Germinal center (tissue), 1 donor: ENCODE data around the gene SELENOH.

Source experiments
- DNase-seq: peaks from one replicate; pipeline ENCODE4 v3.0.0; 2012; ENCODE audit warnings: mixed read lengths, low spot score

SELENOH gene

GRCh38 chr11:57746920-57747319 is 5.6 kb downstream of the SELENOH start:
- DNase-seq = no peak

GRCh38 chr11:57751176-57751575 is 9.9 kb downstream of the SELENOH start:
- no peak for DNase-seq

- peak; percentile 16 for DNase-seq
Measured at GRCh38 chr11:57751676-57752253, 10.5 kb downstream of the SELENOH start, which contains the start of gene BTBD18. Gene BTBD18 (minus strand): TSS chr11:57751819. CDS start chr11:57751188, 631 bp downstream.

- DNase-seq = no peak
Measured at GRCh38 chr11:57752954-57753353, 11.7 kb downstream of the SELENOH start.

GRCh38 chr11:57758174-57758573 is 16.9 kb downstream of the SELENOH start:
- DNase-seq = no peak

GRCh38 chr11:57761301-57762234 is 20.3 kb downstream of the SELENOH start, which contains the start of gene CTNND1:
Gene CTNND1 (plus strand): TSS chr11:57761802. CDS start chr11:57791479, 29,677 bp downstream.
- peak; percentile 46 for DNase-seq

GRCh38 chr11:57762235-57762861 is 21.1 kb downstream of the SELENOH start:
- no peak for DNase-seq

- DNase-seq = no peak
Measured at GRCh38 chr11:57763568-57763967, 22.3 kb downstream of the SELENOH start.

GRCh38 chr11:57764021-57764420 is 22.7 kb downstream of the SELENOH start:
- no peak for DNase-seq

- DNase-seq = no peak
Measured at GRCh38 chr11:57764566-57764965, 23.3 kb downstream of the SELENOH start.

- no peak for DNase-seq
Measured at GRCh38 chr11:57764972-57765371, 23.7 kb downstream of the SELENOH start.

- DNase-seq = no peak
Measured at GRCh38 chr11:57770793-57771192, 29.5 kb downstream of the SELENOH start.

GRCh38 chr11:57771365-57771764 is 30.1 kb downstream of the SELENOH start:
- no peak for DNase-seq

- DNase-seq = no peak
Measured at GRCh38 chr11:57772562-57772961, 31.3 kb downstream of the SELENOH start.

- no peak for DNase-seq
Measured at GRCh38 chr11:57773026-57773598, 31.8 kb downstream of the SELENOH start.

GRCh38 chr11:57775491-57775890 is 34.2 kb downstream of the SELENOH start:
- DNase-seq = no peak

- no peak for DNase-seq
Measured at GRCh38 chr11:57776031-57776521, 34.8 kb downstream of the SELENOH start.

- DNase-seq = no peak
Measured at GRCh38 chr11:57776577-57777210, 35.4 kb downstream of the SELENOH start.

- DNase-seq = no peak
Measured at GRCh38 chr11:57777969-57778317, 36.7 kb downstream of the SELENOH start.

- no peak for DNase-seq
Measured at GRCh38 chr11:57778318-57779037, 37.2 kb downstream of the SELENOH start.

- no peak for DNase-seq
Measured at GRCh38 chr11:57779276-57779675, 38.0 kb downstream of the SELENOH start.
